ENCODE measurements around the gene DEPP1. TPM values are rescaled to one million over a fixed set of nuclear protein-coding genes. Genes with fewer than 3 reads are reported as not detected.

The DEPP1 gene
- total and polyA plus RNA-seq, 2 of the 13 experiments (the other 11 are each of a cell fraction or from before 2014, with no cell fraction given) = 14.8 to 270 TPM

DNA sequence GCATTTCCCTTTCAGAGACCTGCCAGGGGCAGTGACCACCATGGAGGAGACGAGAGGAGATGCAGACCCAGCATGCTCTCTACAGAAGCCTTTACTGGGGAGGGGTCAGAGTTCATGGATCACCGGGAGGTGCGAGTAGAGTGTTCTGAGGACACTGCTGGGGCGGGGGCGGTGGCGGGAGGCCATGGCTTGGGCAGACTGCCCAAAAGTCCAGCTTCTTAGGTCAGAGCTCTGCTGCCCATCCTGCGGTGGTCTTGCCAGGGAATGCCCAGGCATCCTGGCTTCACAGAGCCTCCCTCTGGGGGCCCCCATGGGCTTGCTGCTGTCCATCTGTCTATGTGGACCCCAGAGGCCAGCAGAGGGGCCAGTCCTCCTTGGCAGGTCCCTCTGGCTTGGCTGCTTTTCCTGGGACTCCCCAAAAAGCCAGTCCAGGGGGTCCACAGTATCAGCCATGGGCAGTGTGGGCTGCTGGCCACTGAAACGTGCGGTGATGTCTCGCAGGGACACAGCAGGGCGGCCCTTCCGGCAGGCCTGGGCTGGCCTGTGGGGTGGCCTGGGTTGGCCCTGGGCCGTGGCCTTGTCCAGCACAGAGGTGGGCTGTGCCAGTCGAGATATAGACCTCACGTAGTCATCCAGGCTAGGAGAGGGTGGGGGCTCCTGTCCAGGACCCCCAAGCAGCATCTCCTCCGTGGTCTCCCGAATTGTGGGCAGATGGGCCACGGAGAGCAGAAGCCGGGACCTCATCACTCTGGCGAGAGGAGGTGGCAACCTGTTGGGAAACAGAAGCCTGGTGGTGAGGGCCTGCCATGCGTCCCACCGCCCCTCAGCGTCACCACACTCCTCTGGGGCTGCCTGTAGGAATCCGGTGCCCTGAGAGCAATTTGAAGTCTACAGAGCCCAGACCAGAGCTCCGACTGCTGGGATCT lies 1.1 kb downstream of the DEPP1 start (continued):
- 0 out of 2 replicates have a peak, but pooled peaks have one; percentile 24 for TF ChIP-seq MYC (CRISPR knock-in tag; IDR thresholded peaks at IDR 0.05; ENCODE audit: borderline replicate concordance)
- 0 out of 2 replicates have a peak, but pooled peaks have one; percentile 39 for TF ChIP-seq ETV5 (CRISPR knock-in tag; IDR thresholded peaks at IDR 0.05; ENCODE audit: borderline replicate concordance)
- TF ChIP-seq CREM (IDR thresholded peaks at IDR 0.05) = no peak
- no peak for TF ChIP-seq CREM (CRISPR knock-in tag; IDR thresholded peaks at IDR 0.05)
- peak; percentile 99 for TF ChIP-seq PAF1 (CRISPR knock-in tag; IDR thresholded peaks at IDR 0.05)
- no peak for TF ChIP-seq KLF9 (CRISPR knock-in tag; IDR thresholded peaks at IDR 0.05; ENCODE audit: low read depth)
- peak; percentile 23 for TF ChIP-seq SNAPC5 (CRISPR knock-in tag; IDR thresholded peaks at IDR 0.05; ENCODE audit: borderline replicate concordance)
- no peak for TF ChIP-seq ZNF260 (CRISPR knock-in tag; IDR thresholded peaks at IDR 0.05; ENCODE audit: borderline replicate concordance, low read depth)
- no peak; the same call in none of the 2 replicates for TF ChIP-seq ZNF609 (CRISPR knock-in tag; IDR thresholded peaks at IDR 0.05; ENCODE audit: borderline replicate concordance)
- peak; percentile 25; the same call in 1 of the 2 replicates for TF ChIP-seq ZNF546 (CRISPR knock-in tag; conservative IDR thresholded peaks at IDR 0.05)
- TF ChIP-seq PITX1 (CRISPR knock-in tag; IDR thresholded peaks at IDR 0.05) = no peak
- TF ChIP-seq CBX5 (CRISPR knock-in tag; IDR thresholded peaks at IDR 0.05; ENCODE audit: borderline replicate concordance) = no peak; the same call in 1 of the 2 replicates
- peak; percentile 27; the same call in 1 of the 2 replicates for TF ChIP-seq ZNF766 (CRISPR knock-in tag; IDR thresholded peaks at IDR 0.05; ENCODE audit: borderline replicate concordance)
- TF ChIP-seq MYNN (CRISPR knock-in tag; IDR thresholded peaks at IDR 0.05; ENCODE audit: low read depth) = no peak
- TF ChIP-seq ZNF800 (CRISPR knock-in tag; IDR thresholded peaks at IDR 0.05) = no peak
- TF ChIP-seq ISL2 (CRISPR knock-in tag; IDR thresholded peaks at IDR 0.05) = no peak
- 0 out of 2 replicates have a peak, but pooled peaks have one; percentile 1 for TF ChIP-seq CTCF (CRISPR knock-in tag; IDR thresholded peaks at IDR 0.05)
- TF ChIP-seq ZNF615 (CRISPR knock-in tag; IDR thresholded peaks at IDR 0.05; ENCODE audit: borderline replicate concordance) = peak; percentile 83; the same call in 1 of the 2 replicates
- no peak for TF ChIP-seq ZNF703 (CRISPR knock-in tag; IDR thresholded peaks at IDR 0.05; ENCODE audit: borderline replicate concordance)
- TF ChIP-seq RAD51 (IDR thresholded peaks at IDR 0.05; ENCODE audit: borderline replicate concordance) = no peak
